ENCODE measurements around the gene MLPH. TPM values are rescaled to one million over a fixed set of nuclear protein-coding genes. Genes with fewer than 3 reads are reported as not detected.
A peak's percentile ranks its signal among the peaks of the same experiment; 100 is the strongest.

The MLPH gene
- polyA plus RNA-seq, 3 donors, result not detected

GRCh38 chr2:237529452-237530402 lies 42.7 kb downstream of the MLPH start:
- H3K9me3 ChIP-seq (replicated peaks in 1 of 2; ENCODE audit: control insufficient read depth in 1 of 2, insufficient read depth in 1 of 2, low read length in 2 of 2), result no peaks in the 10 kb centered on the region
- 75% methylated on average over 13 of the region's 19 CpGs for WGBS (ENCODE audit: insufficient coverage)
- no peak overlapping the region for H3K27ac ChIP-seq (ENCODE audit: low read depth in 1 of 2, low read length in 2 of 2)
- TF ChIP-seq, protein P1, sequence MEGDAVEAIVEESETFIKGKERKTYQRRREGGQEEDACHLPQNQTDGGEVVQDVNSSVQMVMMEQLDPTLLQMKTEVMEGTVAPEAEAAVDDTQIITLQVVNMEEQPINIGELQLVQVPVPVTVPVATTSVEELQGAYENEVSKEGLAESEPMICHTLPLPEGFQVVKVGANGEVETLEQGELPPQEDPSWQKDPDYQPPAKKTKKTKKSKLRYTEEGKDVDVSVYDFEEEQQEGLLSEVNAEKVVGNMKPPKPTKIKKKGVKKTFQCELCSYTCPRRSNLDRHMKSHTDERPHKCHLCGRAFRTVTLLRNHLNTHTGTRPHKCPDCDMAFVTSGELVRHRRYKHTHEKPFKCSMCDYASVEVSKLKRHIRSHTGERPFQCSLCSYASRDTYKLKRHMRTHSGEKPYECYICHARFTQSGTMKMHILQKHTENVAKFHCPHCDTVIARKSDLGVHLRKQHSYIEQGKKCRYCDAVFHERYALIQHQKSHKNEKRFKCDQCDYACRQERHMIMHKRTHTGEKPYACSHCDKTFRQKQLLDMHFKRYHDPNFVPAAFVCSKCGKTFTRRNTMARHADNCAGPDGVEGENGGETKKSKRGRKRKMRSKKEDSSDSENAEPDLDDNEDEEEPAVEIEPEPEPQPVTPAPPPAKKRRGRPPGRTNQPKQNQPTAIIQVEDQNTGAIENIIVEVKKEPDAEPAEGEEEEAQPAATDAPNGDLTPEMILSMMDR (IDR thresholded peaks at IDR 0.05), result no peak
- no peak overlapping the region for H3K4me3 ChIP-seq (replicated peaks in 1 of 3; ENCODE audit: low read depth in 2 of 3, low read length in 3 of 3)
- H3K27me3 Mint-ChIP-seq (ENCODE audit: low read depth in 3 of 3), result peaks cover 0 to 2% (median 0%) of the 10 kb centered on the region in 3 donors
- peak overlapping the region in 1 of 7 donors; percentile 10 for H3K27ac Mint-ChIP-seq
- H3K27me3 ChIP-seq (ENCODE audit: control insufficient read depth in 2 of 2, insufficient read depth in 2 of 2, low read length in 2 of 2), result no peaks in the 10 kb centered on the region
- H3K9ac ChIP-seq (ENCODE audit: insufficient read depth, low read length, poor library complexity, severe bottlenecking), result no peak overlapping the region
- H2AFZ ChIP-seq (ENCODE audit: insufficient read depth, low read depth, low read length, poor library complexity, severe bottlenecking), result no peak overlapping the region
- H3K36me3 ChIP-seq (replicated peaks in 1 of 2; ENCODE audit: control insufficient read depth in 1 of 2, insufficient read depth in 2 of 2, low read length in 2 of 2), result no peaks in the 10 kb centered on the region
- DNase-seq, result peak; percentile 16 to 43 (median 18)
- no peaks in the 10 kb centered on the region for H3K79me2 ChIP-seq (ENCODE audit: insufficient read depth, low read length)
- H3K36me3 Mint-ChIP-seq, result no peaks in the 10 kb centered on the region
- H4K20me1 ChIP-seq (ENCODE audit: insufficient read depth, low read length), result no peaks in the 10 kb centered on the region
- intact Hi-C loops (cut with micrococcal nuclease), result no loop called here
- peak overlapping the region in 1 of 2 donors; percentile 67 for H3K4me3 Mint-ChIP-seq
- no peaks in the 10 kb centered on the region for H3K9me3 Mint-ChIP-seq
- H3K4me1 ChIP-seq (ENCODE audit: control insufficient read depth in 1 of 2, insufficient read depth in 2 of 2, low read length in 2 of 2), result peaks cover 9 to 12% of the 10 kb centered on the region in 2 donors
- peaks cover 22% of the 10 kb centered on the region for H3K4me1 Mint-ChIP-seq
- no peak overlapping the region for H3K4me2 ChIP-seq (replicated peaks; ENCODE audit: extremely low read depth, low read length, poor library complexity, severe bottlenecking)

GRCh38 chr2:237530472-237531433 lies 43.7 kb downstream of the MLPH start:
- Mint-ChIP-seq H3K9me3 (no peaks in the 10 kb centered on the region), H3K36me3 (no peaks in the 10 kb centered on the region), H3K27me3 (ENCODE audit: low read depth in 3 of 3) (peaks cover 0 to 2% (median 0%) of the 10 kb centered on the region in 3 donors), H3K4me3 (no peak overlapping the region), H3K4me1 (peaks cover 22% of the 10 kb centered on the region), H3K27ac (peak overlapping the region in 1 of 7 donors; percentile 49)
- Histone ChIP-seq H3K27ac (ENCODE audit: low read depth in 1 of 2, low read length in 2 of 2) (no peak overlapping the region), H3K79me2 (ENCODE audit: insufficient read depth, low read length) (no peaks in the 10 kb centered on the region), H3K36me3 (replicated peaks in 1 of 2; ENCODE audit: control insufficient read depth in 1 of 2, insufficient read depth in 2 of 2, low read length in 2 of 2) (no peaks in the 10 kb centered on the region), H3K9ac (ENCODE audit: insufficient read depth, low read length, poor library complexity, severe bottlenecking) (no peak overlapping the region), H2AFZ (ENCODE audit: insufficient read depth, low read depth, low read length, poor library complexity, severe bottlenecking) (no peak overlapping the region), H3K4me2 (replicated peaks; ENCODE audit: extremely low read depth, low read length, poor library complexity, severe bottlenecking) (no peak overlapping the region), H4K20me1 (ENCODE audit: insufficient read depth, low read length) (no peaks in the 10 kb centered on the region), H3K4me3 (replicated peaks in 1 of 3; ENCODE audit: low read depth in 2 of 3, low read length in 3 of 3) (no peak overlapping the region), H3K9me3 (replicated peaks in 1 of 2; ENCODE audit: control insufficient read depth in 1 of 2, insufficient read depth in 1 of 2, low read length in 2 of 2) (no peaks in the 10 kb centered on the region), H3K4me1 (ENCODE audit: control insufficient read depth in 1 of 2, insufficient read depth in 2 of 2, low read length in 2 of 2) (peaks cover 9 to 12% of the 10 kb centered on the region in 2 donors), H3K27me3 (ENCODE audit: control insufficient read depth in 2 of 2, insufficient read depth in 2 of 2, low read length in 2 of 2) (no peaks in the 10 kb centered on the region)
- TF ChIP-seq, protein P1 (IDR thresholded peaks at IDR 0.05), result no peak
- intact Hi-C loops (cut with micrococcal nuclease), result no loop called here
- DNase-seq, result peak in 1 of 3 donors; percentile 5
- 92% methylated on average over 12 of the region's 12 CpGs for WGBS (ENCODE audit: insufficient coverage)

All from CD14-positive monocyte (primary cell).